IMR-90 (cell line): Measurements from ENCODE around the gene RMND1. TPM values are rescaled to one million over a fixed set of nuclear protein-coding genes. Genes with fewer than 3 reads are reported as not detected.

ENCODE experiments used
- ATAC-seq: fragments of 200-7000 bp; cut with Tn5 transposase; 2 replicates; pipeline ENCODE4 v1.9.1; 2020; ENCODE audit warnings: low read depth, mild to moderate bottlenecking, moderate library complexity
- BruUV-seq: library from RNA; stranded (reverse); fragments of 400-500 nt; replicated peaks from 2 replicates; lab custom pipeline; 2021; lab: Mats Ljungman, UMichigan
- CTCF ChIA-PET: fragments of 300-600 bp; formaldehyde crosslinking; extraction: SDS; loops from one replicate; lab custom pipeline; 2021; ENCODE audit warnings: antibody characterized with exemption; lab: Yijun Ruan, JAX
- POLR2A ChIA-PET: fragments of 300-600 bp; sonication (Branson Sonifier 250); formaldehyde crosslinking; loops from one replicate; lab custom pipeline; 2022; ENCODE audit warnings: antibody characterized with exemption; ENCODE audit not compliant: unreplicated experiment; lab: Charles Lee
- DNase-seq: peaks from one replicate; pipeline ENCODE4 v3.0.0; 2013
- H2AFZ ChIP-seq: replicated peaks from 2 replicates; pipeline ENCODE3; 2013; ENCODE audit warnings: low read length, mild to moderate bottlenecking; ENCODE audit not compliant: poor library complexity
- H2AK5ac ChIP-seq: 2 replicates; pipeline ENCODE4 v1.6.1; 2013; ENCODE audit warnings: low read depth, low read length, inconsistent platforms
- H2AK9ac ChIP-seq: replicated peaks from 2 replicates; pipeline ENCODE3; 2013; ENCODE audit warnings: mild to moderate bottlenecking, low read depth, low read length, moderate library complexity; ENCODE audit not compliant: poor library complexity
- H2BK120ac ChIP-seq: 2 replicates; pipeline ENCODE4 v1.6.1; 2013; ENCODE audit warnings: low read depth, low read length, inconsistent platforms
- H2BK15ac ChIP-seq: 3 replicates; pipeline ENCODE4 v1.6.1; 2013; ENCODE audit warnings: low read depth, low read length, inconsistent platforms
- H2BK20ac ChIP-seq: 2 replicates; pipeline ENCODE4 v1.6.1; 2013; ENCODE audit warnings: low read depth, mild to moderate bottlenecking, inconsistent platforms, low read length, moderate library complexity
- H2BK5ac ChIP-seq: 2 replicates; pipeline ENCODE4 v1.6.1; 2013; ENCODE audit warnings: mild to moderate bottlenecking, low read depth, low read length, inconsistent platforms; ENCODE audit not compliant: poor library complexity, severe bottlenecking
- H3K14ac ChIP-seq: replicated peaks from 2 replicates; pipeline ENCODE4 v1.6.1; 2013; ENCODE audit warnings: low read depth, low read length, inconsistent platforms
- H3K18ac ChIP-seq: 2 replicates; pipeline ENCODE4 v1.6.1; 2013; ENCODE audit warnings: low read depth, low read length, control low read depth
- H3K23ac ChIP-seq: 2 replicates; pipeline ENCODE4 v1.6.1; 2013; ENCODE audit warnings: low read depth, low read length, inconsistent platforms
- H3K27ac ChIP-seq: 2 replicates; pipeline ENCODE4 v1.5.1; 2013; ENCODE audit warnings: mild to moderate bottlenecking, control low read depth, low read length; ENCODE audit not compliant: insufficient read depth
- H3K27me3 ChIP-seq: 2 replicates; pipeline ENCODE4 v1.6.1; 2013; ENCODE audit warnings: low read length; ENCODE audit not compliant: control insufficient read depth, insufficient read depth
- H3K36me3 ChIP-seq: 2 replicates; pipeline ENCODE4 v1.6.1; 2013; ENCODE audit warnings: low read length, mixed read lengths; ENCODE audit not compliant: control insufficient read depth, insufficient read depth
- H3K4ac ChIP-seq: 2 replicates; pipeline ENCODE4 v1.6.1; 2013; ENCODE audit warnings: low read depth, low read length, inconsistent platforms
- H3K4me1 ChIP-seq: 2 replicates; pipeline ENCODE4 v1.6.1; 2013; ENCODE audit warnings: low read length, mixed read lengths; ENCODE audit not compliant: control insufficient read depth, insufficient read depth
- H3K4me2 ChIP-seq: 2 replicates; pipeline ENCODE4 v1.6.1; 2013; ENCODE audit warnings: low read depth, mild to moderate bottlenecking, control low read depth, low read length, moderate library complexity
- H3K4me3 ChIP-seq: 2 replicates; pipeline ENCODE4 v1.5.1; 2013; ENCODE audit warnings: low read depth, mild to moderate bottlenecking, control low read depth, low read length, moderate library complexity; ENCODE audit not compliant: insufficient read depth
- H3K56ac ChIP-seq: 2 replicates; pipeline ENCODE4 v1.6.1; 2013; ENCODE audit warnings: low read length, inconsistent platforms; ENCODE audit not compliant: insufficient read depth; ENCODE audit errors: extremely low read depth
- H3K79me1 ChIP-seq, 2 experiments: 2 replicates each; pipeline ENCODE4 v1.6.1; 2013; ENCODE audit warnings: low read length in 2 of 2, inconsistent platforms in 1 of 2, low read depth in 1 of 2
- H3K9ac ChIP-seq: 2 replicates; pipeline ENCODE4 v1.6.1; 2013; ENCODE audit warnings: low read depth, low read length, control low read depth
- H3K9me1 ChIP-seq: 2 replicates; pipeline ENCODE4 v1.6.1; 2013; ENCODE audit warnings: low read length, inconsistent platforms; ENCODE audit not compliant: insufficient read depth
- H3K9me3 ChIP-seq: 2 replicates; pipeline ENCODE4 v1.6.1; 2013; ENCODE audit warnings: low read length; ENCODE audit not compliant: control insufficient read depth, insufficient read depth
- H4K20me1 ChIP-seq: 2 replicates; pipeline ENCODE4 v1.6.1; 2013; ENCODE audit warnings: low read length, inconsistent platforms; ENCODE audit not compliant: insufficient read depth
- H4K5ac ChIP-seq: 2 replicates; pipeline ENCODE4 v1.6.1; 2013; ENCODE audit warnings: mild to moderate bottlenecking, low read depth, low read length, control low read depth
- H4K8ac ChIP-seq, 2 experiments: 2 replicates each; pipeline ENCODE4 v1.6.1; 2013; ENCODE audit warnings: low read depth in 2 of 2, low read length in 2 of 2, control low read depth in 1 of 2, inconsistent platforms in 1 of 2
- H4K91ac ChIP-seq: 2 replicates; pipeline ENCODE4 v1.6.1; 2013; ENCODE audit warnings: low read depth, low read length, inconsistent platforms; ENCODE audit not compliant: insufficient read depth
- BHLHE40 ChIP-seq: fragments of 150-350 bp; IDR thresholded peaks from 2 replicates; pipeline ENCODE4 v1.6.1; 2016; ENCODE audit warnings: mild to moderate bottlenecking, low read depth, low read length
- CHD1 ChIP-seq: IDR thresholded peaks from 2 replicates; pipeline ENCODE4 v1.6.1; 2012; ENCODE audit warnings: low read depth, low read length, improper control_type of control experiment
- POLR2A ChIP-seq: IDR thresholded peaks from 2 replicates; pipeline ENCODE4 v1.6.1; 2012; ENCODE audit warnings: mild to moderate bottlenecking, low read depth, low read length
- RAD21 ChIP-seq: IDR thresholded peaks from 2 replicates; pipeline ENCODE4 v1.6.1; 2012; ENCODE audit warnings: low read length, improper control_type of control experiment
- RCOR1 ChIP-seq: IDR thresholded peaks from 2 replicates; pipeline ENCODE4 v1.6.1; 2012; ENCODE audit warnings: mild to moderate bottlenecking, low read length, improper control_type of control experiment; ENCODE audit not compliant: insufficient replicate concordance
- RFX5 ChIP-seq: IDR thresholded peaks from 2 replicates; pipeline ENCODE4 v1.8.0; 2012; ENCODE audit warnings: low read depth, mild to moderate bottlenecking, low read length, moderate library complexity
- dilution Hi-C: fragments of 300-500 bp; cut with HindIII; formaldehyde crosslinking; loops from one replicate; pipeline ENCODE4 v1.14.3; 2018; ENCODE audit warnings: low sequenced_read_pairs; ENCODE audit not compliant: unreplicated experiment
- in situ Hi-C: fragments of 300-500 bp; cut with MboI; formaldehyde crosslinking; loops from 3 replicates; pipeline ENCODE4 v1.14.3; 2019; ENCODE audit warnings: low sequenced_read_pairs, inconsistent platforms, mixed read lengths
- intact Hi-C: fragments of 100-400 bp; cut with micrococcal nuclease; formaldehyde crosslinking; loops from 2 replicates; pipeline ENCODE4 v1.10.0; 2022
- polyA plus RNA-seq, 3 experiments: library from polyadenylated mRNA; depleted of rRNA; stranded (reverse); fragments of >200 nt; gene quantifications; 2 replicates each; pipeline ENCODE4 v1.2.3, GENCODE V29; 2012; ENCODE audit warnings: low replicate concordance in 1 of 3
- total RNA-seq: library from RNA; depleted of rRNA; stranded (reverse); fragments of >200 nt; gene quantifications from 2 replicates; pipeline ENCODE4 v1.2.3, GENCODE V29; 2012
- TF ChIP-seq, protein P1 (sequence below): fragments of 150-350 bp; IDR thresholded peaks from 2 replicates; pipeline ENCODE4 v1.6.1; 2017; ENCODE audit warnings: mild to moderate bottlenecking, antibody characterized with exemption, low read length, low read depth

RMND1 gene
- total and polyA plus RNA-seq, 2 of the 4 experiments (the other 2 are of a cell fraction): 13.1 to 24.6 TPM

DNA sequence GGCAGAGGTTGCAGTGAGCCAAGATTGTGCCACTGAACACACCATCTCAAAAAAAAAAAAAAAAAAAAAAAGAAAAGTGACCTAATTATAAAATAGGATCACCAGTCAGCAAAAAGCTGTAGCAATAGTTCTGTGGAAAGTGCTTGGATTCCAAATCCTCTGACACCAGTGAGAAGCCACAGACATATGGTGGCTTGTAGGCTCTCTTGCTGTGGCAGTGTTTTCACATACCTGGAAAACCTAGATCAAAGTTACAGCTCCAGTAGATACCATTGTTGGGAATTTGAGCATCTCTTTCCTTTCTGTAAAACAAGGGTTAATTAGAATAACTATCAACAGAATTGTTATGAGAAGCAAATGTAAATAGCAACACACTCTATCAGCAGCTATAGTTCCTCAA is 46.0 kb upstream of the RMND1 start:
- H2BK5ac ChIP-seq: no peak overlapping the region
- dilution Hi-C loops (no loop called here), intact Hi-C loops (no loop called here), in situ Hi-C loops (no loop called here)
- no peak overlapping the region for H2AFZ ChIP-seq
- H4K20me1 ChIP-seq: no peaks in the 10 kb centered on the region
- no peak overlapping the region for H3K56ac ChIP-seq
- H3K4me2 ChIP-seq: no peak overlapping the region
- no peak overlapping the region for H2BK15ac ChIP-seq
- ChIA-PET CTCF (no interaction called here), POLR2A (no interaction called here)
- H3K36me3 ChIP-seq: no peaks in the 10 kb centered on the region
- no peak overlapping the region for H3K18ac ChIP-seq
- no peak overlapping the region; the same call in 1 of the 2 replicates for H4K5ac ChIP-seq
- no peak overlapping the region for H3K27ac ChIP-seq
- H3K9ac ChIP-seq: no peak overlapping the region
- 0 out of 4 replicates have a peak, but pooled peaks cover 0 to 4% of the 10 kb centered on the region in 2 experiments for H3K79me1 ChIP-seq
- H3K14ac ChIP-seq: no peak overlapping the region
- ATAC-seq: no peak
- H3K4me1 ChIP-seq: peaks cover 8% of the 10 kb centered on the region
- no peaks in the 10 kb centered on the region for H3K27me3 ChIP-seq
- no peak overlapping the region for H2AK5ac ChIP-seq
- no peak for DNase-seq
- H3K23ac ChIP-seq: no peak overlapping the region
- no peaks in the 10 kb centered on the region for H3K9me3 ChIP-seq
- no peak overlapping the region for H4K91ac ChIP-seq
- TF ChIP-seq RCOR1: no peak
- no peak for TF ChIP-seq BHLHE40
- no peak for TF ChIP-seq CHD1
- TF ChIP-seq RFX5: no peak
- TF ChIP-seq, protein P1, sequence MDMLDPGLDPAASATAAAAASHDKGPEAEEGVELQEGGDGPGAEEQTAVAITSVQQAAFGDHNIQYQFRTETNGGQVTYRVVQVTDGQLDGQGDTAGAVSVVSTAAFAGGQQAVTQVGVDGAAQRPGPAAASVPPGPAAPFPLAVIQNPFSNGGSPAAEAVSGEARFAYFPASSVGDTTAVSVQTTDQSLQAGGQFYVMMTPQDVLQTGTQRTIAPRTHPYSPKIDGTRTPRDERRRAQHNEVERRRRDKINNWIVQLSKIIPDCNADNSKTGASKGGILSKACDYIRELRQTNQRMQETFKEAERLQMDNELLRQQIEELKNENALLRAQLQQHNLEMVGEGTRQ: no peak
- TF ChIP-seq POLR2A: no peak
- TF ChIP-seq RAD21: no peak
- H3K4me3 ChIP-seq: no peak overlapping the region
- no peak overlapping the region for H4K8ac ChIP-seq
- H3K9me1 ChIP-seq: peaks cover 3% of the 10 kb centered on the region; the same call in 1 of the 2 replicates
- no TSS peak for BruUV-seq
- H2BK20ac ChIP-seq: no peak overlapping the region
- no peak overlapping the region for H2BK120ac ChIP-seq
- H3K4ac ChIP-seq: no peak overlapping the region
- no peak overlapping the region for H2AK9ac ChIP-seq
